DOHH2 (cell line): Measurements from ENCODE around the gene CCDC87.

Source experiments
- EZH2phosphoT487 ChIP-seq: fragments of 200-600 bp; sonication (generic); IDR thresholded peaks from 2 replicates; pipeline ENCODE4 v1.6.1; 2017; ENCODE audit warnings: borderline replicate concordance, mild to moderate bottlenecking, antibody characterized with exemption, low read length, moderate library complexity, mixed read lengths
- TF ChIP-seq, protein P1 (sequence below): fragments of 200-600 bp; sonication (generic); IDR thresholded peaks from one replicate; pipeline ENCODE4 v1.5.1; 2014; ENCODE audit warnings: antibody characterized with exemption, mild to moderate bottlenecking, low read depth, low read length; ENCODE audit not compliant: poor library complexity, severe bottlenecking

- TF ChIP-seq, protein P1, sequence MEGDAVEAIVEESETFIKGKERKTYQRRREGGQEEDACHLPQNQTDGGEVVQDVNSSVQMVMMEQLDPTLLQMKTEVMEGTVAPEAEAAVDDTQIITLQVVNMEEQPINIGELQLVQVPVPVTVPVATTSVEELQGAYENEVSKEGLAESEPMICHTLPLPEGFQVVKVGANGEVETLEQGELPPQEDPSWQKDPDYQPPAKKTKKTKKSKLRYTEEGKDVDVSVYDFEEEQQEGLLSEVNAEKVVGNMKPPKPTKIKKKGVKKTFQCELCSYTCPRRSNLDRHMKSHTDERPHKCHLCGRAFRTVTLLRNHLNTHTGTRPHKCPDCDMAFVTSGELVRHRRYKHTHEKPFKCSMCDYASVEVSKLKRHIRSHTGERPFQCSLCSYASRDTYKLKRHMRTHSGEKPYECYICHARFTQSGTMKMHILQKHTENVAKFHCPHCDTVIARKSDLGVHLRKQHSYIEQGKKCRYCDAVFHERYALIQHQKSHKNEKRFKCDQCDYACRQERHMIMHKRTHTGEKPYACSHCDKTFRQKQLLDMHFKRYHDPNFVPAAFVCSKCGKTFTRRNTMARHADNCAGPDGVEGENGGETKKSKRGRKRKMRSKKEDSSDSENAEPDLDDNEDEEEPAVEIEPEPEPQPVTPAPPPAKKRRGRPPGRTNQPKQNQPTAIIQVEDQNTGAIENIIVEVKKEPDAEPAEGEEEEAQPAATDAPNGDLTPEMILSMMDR = no peak
- no peak for TF ChIP-seq EZH2phosphoT487
These were observed 35.0 kb downstream of the CCDC87 start for GRCh38 chr11:66557733-66558326.
